Measurements from ENCODE around the gene CXCR5.

DNA sequence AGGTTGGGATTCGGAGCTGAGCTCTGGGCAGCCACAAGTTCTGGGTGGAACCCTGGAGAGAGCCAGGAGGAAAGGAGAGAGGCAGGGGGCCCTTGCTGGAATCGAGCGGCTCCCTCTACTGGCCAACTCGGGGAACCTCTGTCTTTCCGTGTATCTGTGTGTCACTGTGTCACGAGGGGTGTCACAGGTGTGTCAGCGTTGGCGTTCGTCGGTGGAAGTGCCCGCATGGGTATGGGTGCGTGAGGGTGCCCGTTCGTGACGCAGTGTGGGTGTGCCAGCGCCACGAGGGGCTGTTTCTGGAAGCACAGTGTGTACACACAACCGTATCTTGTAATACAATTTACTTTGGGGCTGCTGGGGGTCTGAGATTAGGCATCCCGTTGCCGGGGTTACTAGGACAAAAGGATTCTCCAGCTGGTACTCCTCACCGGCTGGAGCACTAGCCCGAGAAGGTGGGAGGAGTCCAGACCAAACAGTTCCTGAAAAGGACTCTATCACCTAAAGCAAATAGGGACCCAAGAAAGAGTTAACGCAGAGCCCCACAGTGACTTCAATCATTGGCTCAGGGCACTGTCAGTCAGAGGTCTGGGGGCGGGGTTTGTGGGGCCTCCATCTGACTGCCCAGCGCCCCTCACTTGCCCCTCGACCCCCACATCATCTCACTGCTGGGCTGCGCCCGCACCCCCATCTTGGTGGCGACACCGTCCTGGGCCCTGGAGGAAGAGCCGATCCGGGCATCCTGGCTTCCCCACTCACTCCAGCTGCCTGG lies 44.6 kb downstream of the CXCR5 start:
- TF ChIP-seq, protein P1, sequence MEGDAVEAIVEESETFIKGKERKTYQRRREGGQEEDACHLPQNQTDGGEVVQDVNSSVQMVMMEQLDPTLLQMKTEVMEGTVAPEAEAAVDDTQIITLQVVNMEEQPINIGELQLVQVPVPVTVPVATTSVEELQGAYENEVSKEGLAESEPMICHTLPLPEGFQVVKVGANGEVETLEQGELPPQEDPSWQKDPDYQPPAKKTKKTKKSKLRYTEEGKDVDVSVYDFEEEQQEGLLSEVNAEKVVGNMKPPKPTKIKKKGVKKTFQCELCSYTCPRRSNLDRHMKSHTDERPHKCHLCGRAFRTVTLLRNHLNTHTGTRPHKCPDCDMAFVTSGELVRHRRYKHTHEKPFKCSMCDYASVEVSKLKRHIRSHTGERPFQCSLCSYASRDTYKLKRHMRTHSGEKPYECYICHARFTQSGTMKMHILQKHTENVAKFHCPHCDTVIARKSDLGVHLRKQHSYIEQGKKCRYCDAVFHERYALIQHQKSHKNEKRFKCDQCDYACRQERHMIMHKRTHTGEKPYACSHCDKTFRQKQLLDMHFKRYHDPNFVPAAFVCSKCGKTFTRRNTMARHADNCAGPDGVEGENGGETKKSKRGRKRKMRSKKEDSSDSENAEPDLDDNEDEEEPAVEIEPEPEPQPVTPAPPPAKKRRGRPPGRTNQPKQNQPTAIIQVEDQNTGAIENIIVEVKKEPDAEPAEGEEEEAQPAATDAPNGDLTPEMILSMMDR (IDR thresholded peaks at IDR 0.05; ENCODE audit: low read depth, low read length, missing input control), result peak; percentile 93
- TF ChIP-seq RAD21 (IDR thresholded peaks at IDR 0.05) (peak; percentile 94 to 95), SP1 (IDR thresholded peaks at IDR 0.05) (no peak), FOXA2 (IDR thresholded peaks at IDR 0.05) (no peak), YY1 (IDR thresholded peaks at IDR 0.05) (no peak), GABPA (IDR thresholded peaks at IDR 0.05 in 1 of 2, conservative IDR thresholded peaks at IDR 0.05 in 1 of 2) (no peak), RXRA (IDR thresholded peaks at IDR 0.05) (peak; percentile 34 to 59), NR2F2 (IDR thresholded peaks at IDR 0.05) (no peak), TAF1 (conservative IDR thresholded peaks at IDR 0.05) (no peak), HNF4G (IDR thresholded peaks at IDR 0.05) (no peak)
- TF ChIP-seq, protein P2, sequence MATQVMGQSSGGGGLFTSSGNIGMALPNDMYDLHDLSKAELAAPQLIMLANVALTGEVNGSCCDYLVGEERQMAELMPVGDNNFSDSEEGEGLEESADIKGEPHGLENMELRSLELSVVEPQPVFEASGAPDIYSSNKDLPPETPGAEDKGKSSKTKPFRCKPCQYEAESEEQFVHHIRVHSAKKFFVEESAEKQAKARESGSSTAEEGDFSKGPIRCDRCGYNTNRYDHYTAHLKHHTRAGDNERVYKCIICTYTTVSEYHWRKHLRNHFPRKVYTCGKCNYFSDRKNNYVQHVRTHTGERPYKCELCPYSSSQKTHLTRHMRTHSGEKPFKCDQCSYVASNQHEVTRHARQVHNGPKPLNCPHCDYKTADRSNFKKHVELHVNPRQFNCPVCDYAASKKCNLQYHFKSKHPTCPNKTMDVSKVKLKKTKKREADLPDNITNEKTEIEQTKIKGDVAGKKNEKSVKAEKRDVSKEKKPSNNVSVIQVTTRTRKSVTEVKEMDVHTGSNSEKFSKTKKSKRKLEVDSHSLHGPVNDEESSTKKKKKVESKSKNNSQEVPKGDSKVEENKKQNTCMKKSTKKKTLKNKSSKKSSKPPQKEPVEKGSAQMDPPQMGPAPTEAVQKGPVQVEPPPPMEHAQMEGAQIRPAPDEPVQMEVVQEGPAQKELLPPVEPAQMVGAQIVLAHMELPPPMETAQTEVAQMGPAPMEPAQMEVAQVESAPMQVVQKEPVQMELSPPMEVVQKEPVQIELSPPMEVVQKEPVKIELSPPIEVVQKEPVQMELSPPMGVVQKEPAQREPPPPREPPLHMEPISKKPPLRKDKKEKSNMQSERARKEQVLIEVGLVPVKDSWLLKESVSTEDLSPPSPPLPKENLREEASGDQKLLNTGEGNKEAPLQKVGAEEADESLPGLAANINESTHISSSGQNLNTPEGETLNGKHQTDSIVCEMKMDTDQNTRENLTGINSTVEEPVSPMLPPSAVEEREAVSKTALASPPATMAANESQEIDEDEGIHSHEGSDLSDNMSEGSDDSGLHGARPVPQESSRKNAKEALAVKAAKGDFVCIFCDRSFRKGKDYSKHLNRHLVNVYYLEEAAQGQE (IDR thresholded peaks at IDR 0.05), result peak; percentile 32

All from liver (tissue), 3 donors.